Measurements from ENCODE around the gene KRT79.

Gene KRT79

DNA sequence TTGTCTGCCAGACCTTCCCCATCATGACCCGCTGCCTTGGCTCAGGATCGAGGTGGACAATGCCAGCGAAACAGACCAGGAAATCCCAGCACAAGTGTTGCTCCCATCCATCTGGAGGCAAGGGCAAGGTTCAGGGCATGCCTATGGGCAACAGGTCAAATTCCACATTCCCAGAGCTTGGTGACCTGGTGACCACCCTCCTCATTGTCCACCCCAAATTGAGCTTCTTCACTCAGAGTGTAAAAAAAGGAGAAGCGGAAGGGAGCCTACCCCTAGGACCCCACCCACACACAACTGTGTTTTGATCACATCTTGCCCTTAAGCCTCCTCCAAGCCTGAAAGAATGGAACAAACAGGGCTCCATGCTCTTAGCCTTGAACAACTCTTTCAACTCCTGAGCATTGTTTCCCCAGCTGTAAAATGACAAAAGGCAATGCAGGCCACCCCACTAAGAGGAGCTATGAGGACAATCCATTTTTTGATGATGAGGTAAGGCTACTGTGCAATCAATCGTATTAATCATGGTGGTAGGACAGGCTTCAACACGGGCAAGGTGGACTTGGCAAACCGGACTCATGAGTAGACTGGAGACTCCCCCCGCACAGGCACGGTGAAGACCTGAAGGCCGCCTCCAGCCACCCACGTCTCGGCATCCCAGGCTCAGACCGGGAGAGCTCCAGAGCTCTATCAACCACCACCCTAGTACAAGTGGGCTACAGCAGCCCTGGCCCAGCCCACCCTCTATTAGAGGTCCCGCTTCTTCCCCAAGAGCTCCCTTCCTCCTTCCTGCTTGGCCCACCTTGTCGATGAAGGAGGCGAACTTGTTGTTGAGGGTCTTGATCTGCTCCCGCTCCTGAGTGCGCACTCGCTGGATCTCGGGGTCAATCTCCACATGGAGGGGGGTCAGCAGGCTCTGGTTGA, 866 bp downstream of the KRT79 start:
- DNase-seq = no peak

DNA sequence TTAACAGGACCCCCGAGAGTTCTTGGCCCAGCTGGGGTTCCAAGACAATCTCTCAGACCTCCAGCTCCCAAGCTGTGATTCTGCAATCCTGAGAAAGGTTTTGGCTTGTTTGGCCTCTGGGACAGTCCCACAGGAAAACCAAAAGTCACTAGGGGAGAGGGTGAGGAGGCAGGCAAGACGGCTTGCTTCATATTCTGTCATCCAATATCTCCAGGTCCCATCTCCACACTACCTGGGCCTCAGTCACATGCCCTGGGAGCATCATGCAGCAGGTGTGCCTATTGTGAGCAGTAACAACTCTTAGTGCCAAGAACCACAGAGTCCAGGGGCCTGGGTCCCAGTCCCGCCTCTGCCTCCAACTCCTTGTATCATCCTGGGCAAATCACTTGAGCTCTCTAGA, 1.7 kb downstream of the KRT79 start:
- DNase-seq = no peak

DNA sequence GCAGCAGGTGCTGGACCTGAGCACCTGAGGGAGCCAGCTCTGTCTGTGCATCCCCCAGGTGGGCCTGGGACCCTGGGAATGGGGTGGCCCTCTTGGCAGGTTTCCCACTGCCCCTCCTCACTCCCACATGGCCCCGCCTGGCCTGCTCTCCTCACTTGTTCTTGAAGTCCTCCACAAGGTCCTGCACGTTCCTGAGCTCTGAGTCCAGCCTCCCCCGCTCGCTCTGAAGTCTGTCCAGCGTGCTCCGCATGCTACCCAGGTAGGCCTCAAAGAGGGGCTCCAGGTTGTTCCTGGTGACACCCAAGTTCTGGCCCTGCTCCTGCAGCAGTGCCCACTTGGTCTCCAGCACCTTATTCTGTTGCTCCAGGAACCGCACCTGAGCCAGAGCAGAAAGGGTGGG, 2.9 kb downstream of the KRT79 start:
- DNase-seq = no peak

DNA sequence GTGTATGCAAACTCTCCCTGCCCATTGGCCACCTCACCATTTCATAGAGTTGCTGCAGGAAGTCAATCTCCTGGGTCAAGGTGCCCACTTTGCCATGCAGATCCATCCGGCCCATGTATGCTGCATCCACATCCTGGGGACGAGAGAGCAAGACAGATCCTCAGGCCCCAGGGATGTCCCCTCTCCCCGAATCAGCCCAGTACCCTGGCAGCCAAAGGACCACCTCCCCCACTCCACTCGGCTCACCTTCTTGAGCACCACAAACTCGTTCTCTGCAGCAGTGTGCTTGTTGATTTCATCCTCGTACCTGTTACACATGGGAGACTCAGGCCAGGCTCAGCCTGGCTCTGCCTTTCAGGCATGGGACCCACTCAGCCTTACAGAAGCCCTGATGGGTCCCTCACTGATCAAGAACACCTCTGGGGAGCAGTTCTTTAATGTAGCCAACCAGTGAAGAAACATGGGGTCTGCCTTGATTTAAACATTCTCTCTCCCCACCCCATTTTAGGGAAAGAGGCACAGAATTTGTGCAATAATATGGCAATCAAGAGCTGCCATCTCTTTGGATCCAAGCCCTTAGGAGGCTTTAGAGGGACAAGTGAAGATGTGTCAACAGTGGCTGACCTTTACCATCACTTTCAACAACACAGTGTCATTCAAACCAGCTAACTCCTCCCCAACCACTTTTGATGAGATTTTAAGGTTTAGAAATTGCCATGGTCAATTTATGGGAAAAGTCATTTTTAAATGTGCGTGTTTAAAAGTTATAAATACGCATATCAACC, 3.9 kb downstream of the KRT79 start:
- DNase-seq = no peak

DNA sequence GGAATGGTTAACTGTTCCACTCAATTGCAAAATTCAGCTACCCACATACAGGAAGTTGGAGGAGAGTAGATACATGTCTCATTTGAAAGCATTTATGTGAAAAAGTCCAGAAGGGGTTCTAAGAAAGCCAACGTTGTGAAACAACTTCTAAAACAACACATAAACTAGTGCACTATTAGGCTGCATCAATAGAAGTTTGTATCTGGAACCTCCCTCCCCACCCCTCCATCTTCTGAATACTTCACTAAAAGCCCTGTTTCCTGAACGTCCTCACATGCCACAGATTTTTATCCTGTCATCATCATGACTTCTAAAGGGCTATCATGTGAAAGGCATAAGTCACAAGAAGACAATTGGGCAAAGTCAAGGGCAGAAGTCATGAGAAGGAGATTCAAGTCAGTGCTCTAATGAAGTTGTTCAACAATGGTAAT, 5.5 kb downstream of the KRT79 start:
- DNase-seq = no peak

DNA sequence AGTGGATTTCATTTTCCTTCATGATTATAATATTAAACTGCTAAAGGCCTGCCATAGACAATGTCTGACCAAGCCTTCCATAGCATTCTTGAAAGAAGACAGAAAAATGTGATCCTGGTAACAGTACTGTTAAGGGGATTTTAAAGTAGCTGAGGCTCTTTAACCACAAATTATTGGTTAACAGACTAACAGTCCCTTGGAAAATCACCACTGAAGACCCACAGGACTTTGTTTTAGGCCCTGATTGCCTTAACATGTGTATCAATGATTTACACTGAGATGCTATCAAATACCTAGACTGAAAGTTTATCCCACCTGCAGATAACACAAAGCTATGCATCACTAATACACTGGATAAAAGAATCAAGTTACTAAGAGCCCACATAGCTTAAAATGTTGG, 6.0 kb downstream of the KRT79 start:
- DNase-seq = no peak

DNA sequence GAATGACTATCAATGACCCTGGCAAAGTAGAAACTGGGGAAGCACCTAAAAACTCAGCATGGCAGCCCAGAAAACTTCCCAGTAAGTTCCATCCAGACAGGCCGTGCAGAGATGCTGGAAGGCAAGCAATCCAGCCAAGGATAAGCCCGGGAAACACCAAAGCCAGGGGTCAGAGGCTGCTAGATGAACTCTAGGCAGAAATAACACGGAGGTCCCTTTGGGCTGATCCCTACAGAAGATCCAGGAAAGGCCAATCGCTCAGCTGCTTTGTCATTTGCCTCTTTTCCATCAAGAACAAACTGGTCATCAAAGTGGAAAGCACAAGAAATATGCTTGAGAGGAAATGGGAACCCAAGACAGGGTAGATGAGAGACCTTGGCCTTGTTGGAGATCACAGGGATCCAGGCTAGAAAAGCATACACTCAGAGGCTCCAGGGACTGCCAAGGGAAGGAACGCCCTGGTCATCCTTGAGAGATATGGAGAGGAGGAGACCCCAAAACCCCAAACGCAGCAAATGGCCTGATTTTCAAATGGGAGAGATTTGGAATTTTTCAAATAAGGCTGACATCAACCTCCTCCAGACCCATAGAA, 6.5 kb downstream of the KRT79 start:
- DNase-seq = no peak

DNA sequence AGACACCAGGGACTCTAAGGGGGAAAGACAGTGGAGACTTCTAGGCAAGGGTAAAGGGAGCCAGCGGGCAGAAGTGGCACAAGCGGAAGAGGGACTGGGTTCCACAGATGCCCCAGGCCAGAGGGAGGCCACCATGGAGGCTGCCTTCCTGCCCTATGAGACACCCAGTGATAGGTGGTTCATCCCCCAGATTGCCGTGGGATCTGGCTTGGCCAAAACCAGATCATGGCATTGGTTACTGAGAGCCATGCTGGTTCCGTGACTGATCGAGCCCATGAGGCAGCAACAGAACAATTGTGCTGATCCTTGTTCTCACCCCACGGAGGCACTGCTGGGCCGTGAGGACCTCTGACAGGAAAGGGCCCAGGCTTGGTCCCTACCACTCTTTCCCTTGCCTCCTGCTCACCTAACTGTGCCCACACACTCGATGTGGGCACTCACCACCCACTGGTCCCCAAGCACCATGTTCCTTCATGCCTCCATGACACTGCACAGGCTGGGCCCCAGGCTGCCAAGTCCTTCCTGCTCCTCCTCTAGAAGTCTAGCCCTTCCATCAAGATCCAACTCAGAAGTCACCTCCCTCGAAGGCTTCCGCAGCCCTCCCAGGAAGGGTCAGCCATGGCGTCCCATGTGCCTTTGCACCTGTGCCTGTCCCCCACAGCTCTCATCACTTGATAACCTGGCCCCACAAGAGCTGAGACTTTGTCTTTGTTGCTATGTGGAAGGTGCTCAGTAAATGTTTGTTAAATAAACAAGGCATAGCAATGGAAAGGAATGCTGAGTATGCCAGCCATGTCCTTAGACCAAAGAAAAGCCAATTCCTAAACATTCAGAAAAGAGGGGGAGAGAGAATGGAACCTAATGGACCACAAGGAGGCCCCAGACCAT, 7.3 kb downstream of the KRT79 start:
- DNase-seq = no peak

DNA sequence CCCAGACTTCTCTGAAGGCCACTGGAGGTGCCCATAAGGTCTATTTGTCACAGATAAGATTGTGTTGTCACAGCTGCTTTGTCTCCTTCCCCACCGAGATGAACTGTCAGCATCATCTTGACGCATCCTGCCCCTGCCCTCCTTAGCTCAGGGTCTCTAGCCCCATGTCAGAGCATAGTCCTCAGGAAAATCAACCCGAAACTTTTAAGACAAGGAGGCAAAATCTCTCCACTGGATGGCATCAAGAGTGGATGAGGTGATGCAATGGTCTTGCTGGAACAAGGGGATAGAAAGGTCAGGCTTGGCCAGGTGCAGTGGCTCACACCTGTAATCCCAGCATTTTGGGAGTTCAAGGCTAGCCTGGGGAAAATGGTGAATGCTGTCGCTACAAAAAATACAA, 8.2 kb downstream of the KRT79 start:
- no peak for DNase-seq

DNA sequence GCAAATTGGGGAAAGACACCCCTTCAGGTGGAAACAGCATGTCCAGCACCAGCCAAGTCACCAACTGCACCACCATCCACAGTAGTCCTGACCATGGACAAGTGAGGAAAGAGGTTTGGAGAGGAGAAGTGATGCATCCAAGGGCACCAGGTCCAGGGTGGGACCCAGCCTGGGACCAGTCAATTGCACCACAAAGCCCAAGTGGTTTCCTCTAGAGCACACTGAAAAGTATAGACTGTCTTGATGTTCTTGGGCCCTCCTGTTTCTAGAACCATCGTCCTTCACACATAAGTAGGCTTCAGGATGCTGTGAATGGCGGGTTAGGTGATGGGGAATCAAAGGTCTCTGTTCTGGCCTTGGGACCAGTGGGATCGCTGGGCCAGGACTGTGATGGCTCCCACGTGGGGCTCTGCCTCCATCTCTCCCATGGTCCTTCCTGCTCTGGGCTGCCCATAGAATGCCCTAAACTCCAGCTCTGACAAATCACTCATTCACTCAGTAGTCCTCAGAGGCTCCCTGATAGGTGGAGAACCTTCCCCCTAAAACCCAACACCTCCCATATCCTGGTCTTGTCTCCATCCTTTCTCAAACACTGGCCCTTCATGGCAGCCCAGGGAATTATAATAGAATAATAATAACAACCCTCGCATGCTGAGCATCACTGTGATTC, 9.2 kb downstream of the KRT79 start:
- DNase-seq = no peak

DNA sequence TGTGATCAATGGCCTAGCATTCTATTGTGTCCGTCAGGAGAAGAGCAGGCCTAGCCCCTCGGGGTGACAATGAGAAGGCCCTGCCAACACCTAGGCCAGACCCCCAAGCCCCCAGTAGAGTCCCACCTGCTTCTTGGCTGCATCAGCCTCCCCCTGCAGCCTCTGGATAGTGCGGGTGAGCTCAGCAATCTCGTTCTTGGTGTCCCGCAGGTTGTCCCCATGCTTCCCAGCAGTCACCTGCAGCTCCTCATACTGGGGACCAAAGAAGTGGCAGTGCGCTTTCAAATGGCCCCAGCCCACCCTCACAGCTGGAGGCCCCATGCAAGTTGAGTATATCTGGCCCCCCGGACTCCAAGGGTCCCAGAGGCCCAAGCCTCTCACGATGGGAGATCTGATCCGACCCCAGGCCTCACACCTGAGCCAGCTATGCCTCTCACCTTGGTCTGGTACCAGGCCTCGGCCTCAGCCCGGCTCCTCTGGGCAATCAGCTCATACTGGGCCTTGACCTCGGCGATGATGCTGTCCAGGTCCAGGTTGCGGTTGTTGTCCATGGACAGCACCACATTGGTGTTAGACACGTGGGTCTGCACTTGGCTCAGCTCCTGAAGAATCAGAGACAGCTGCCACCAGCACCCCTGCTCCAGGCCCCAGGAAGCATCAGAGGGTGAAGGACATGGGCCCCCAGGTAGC, 10.2 kb downstream of the KRT79 start:
- DNase-seq = no peak

DNA sequence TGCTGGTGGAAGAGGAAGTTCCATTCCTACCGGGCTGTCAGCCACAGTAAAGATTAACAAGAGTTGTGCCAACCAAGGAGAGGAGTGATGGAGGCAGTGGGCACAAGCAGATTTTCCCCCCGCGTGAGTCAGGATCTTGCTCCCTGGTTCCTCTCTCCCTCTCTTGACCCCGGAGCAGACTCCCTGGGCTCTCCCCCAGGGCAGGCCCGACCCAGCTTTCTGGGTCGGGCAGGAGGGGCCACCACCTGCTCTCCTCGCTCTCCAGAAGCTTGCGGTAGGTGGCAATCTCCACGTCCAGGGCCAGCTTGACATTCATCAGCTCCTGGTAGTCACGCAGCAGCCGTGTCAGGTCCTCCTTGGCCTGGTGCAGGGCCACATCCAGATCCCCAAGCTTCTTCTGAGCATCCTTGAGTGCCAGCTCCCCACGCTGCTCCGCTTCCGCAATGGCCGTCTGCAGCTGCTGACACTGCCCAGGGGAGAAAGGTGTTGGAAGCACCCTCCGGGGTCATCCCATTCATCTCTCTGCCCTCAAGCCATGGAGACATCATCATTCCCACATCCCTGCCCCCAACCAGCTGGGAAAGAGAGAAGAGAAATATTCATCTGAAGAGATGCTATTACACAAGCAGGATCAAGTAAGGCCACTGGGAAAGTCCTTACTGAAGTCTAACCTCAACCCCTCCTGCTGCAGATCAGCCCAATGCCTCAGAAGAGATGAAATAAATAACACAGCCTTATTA, 11.2 kb downstream of the KRT79 start:
- no peak for DNase-seq

DNA sequence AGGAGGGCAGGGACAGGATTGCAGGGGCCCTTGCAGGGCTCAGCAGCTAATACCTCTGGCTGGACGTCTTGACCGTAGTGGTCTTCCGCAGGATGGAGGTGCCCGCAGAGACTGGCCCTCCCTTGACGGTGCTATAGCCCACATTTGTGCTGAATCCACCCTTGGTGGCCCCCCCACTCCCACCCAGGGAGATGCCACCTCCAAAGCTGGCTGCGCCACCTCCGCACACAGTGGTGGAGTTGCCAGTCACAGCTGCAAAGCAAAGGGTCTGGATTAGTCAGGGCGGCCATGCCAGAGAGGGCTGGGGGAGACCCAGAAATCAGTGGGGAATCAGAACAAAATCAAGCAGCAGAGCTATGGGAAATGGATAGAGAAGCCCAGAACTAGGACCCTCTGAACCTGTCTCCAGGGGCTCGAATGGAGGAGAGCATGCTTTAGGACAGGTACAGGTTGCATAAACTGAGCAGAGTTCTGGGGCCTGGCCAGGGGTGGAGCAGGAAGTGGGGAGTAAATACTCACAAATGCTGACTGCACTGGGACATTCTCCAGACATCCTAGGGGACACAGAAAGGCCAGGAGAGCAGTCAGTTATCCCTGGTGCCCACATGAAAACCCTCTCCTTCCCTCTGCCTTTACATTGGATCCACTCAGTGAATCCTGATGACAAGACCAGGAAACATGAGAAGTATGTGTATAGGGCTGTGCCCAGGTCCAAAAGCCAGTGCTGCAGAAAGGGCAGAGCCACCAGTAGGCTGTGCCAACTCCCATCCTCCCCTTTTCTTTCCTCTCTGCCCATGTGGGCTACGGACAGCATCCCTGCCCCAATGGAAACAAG, 12.1 kb downstream of the KRT79 start:
- DNase-seq = no peak

DNA sequence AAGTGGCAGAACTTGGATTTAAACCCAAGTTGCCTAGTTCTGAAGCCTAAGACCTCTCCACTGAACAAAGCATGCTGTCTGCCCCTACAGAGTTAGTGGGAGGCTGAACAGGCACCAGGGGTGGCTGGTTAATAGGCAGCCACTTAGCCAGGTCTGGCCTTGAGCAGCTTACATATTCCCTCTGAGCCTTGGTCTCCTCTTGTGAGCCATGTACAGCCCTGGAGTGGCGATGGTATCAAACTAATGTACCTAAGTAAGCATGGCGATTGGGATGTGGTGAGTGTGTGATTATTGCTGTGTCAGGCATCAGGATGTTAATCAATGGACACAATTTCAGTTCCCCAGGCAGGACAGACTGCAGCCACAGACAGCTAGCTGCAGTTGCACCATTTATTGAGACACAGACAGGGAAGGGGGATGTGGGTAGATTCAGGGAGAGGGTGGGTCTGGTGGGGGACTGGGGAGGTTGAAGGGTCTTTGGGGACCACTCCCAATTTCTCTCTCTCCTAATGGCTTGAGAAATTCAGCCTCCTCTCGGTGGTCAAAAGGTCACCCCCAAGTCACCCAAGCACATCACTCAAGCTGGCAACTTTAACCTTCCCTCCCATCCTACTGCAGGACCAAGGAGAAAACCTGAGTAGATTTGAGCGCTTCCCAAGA, 12.9 kb downstream of the KRT79 start:
- DNase-seq = no peak

DNA sequence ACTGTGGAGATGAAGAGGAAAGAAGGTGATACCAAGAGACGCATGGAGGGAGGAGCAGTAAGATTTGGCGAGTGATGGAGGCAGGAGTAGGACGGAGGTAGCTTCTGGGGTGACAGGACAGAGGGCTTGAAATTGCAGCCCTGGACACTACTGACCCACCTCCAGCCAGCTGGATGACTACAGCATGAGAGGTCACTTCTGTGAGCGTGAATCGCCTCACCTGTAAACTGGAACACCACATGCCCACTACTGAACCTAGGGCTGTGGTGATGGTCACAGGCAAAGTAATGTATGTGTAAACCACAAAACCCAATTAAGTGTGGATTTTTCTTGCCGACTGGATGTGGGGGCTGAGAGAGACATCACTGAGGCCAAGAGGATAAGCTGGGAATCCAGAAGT, 13.6 kb downstream of the KRT79 start:
- DNase-seq = no peak

DNA sequence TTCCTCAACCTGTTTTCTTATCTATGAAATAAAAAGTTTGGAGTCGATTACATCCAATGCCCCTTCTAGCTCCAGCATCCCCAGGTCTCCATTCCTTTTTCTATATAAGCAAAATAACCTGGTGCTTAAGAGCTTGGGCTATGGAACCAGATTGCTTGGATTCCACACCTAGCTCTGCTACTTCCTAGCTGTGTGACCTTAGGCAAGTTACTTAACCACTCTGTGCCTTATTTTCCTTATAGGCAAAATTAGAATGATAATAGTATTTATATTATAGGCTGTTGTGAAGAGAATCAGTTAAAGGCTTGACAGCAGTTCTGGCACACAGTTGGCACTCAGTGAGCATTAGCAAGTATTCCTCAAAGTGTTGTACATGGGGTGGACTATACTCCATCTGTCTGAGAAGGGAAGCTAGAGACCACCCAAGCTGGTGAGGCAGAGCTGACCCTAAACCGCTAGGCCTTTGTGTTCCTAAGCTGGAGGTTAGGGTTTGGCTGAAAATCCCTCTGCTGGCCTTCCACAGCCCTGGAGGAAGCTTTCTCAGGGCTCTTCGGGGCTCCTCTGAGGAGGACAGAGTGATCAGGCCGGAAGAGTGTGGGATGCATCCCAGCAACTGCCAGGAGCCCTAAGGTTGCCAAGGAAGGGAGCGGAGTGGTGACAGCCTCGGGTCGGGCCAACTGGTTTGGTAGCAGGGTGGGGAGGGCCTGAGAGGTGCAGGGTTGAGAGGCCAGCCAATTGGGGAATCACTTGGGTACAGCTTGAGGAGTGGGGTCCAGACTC, 14.2 kb downstream of the KRT79 start:
- no peak for DNase-seq

DNA sequence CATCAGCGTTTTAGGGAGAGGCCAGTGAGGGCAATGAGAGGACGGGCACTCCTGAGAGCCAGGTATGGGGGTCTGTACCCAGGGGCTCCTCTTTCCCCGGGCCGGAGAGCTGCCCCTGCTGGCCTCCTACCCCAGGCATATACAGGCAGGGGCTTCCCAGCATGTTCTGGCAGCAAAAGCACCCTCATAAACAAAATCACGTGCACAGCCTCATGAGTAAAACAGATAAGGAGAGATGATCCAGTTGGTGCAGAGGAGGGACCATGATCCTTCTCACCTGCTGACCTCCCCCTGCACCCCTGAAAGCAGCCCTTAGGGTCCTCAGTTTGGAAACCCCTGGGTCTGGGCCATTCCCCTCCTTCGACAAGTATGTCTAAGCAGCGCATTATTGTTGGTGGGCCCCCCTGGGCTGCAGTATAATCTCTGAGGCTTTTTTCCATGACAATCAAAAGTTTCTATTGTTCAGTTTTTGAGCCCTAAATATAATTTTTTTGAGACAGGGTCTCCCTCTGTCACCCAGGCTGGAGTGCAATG, 15.2 kb downstream of the KRT79 start:
- DNase-seq = no peak

DNA sequence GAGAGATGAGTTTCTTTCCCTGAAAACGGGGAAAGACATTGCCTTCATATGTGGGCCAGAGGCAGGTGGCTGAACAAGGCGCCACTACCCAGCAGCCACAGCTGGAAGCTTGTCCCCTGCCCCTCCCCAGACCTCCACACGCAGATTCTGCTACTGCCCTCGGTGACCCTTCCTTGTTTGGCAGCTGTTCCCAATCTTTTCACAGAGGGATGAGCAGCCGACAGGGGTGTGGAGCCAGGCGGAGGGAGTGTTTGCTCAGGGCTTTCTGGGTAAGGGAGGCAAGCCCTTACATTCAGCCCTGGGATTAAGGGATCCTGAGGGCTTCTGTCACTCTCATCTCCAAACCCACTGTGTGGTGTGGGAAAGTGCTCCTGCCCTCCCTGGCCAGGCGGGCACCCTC, 15.7 kb downstream of the KRT79 start:
- DNase-seq = no peak

All from CD4-positive, alpha-beta T cell treated with Interleukin-17A for 4 hours (primary cell).